ENCODE results near the gene PDP2. TPM values are rescaled to one million over a fixed set of nuclear protein-coding genes. Genes with fewer than 3 reads are reported as not detected.
A peak's percentile ranks its signal among the peaks of the same experiment; 100 is the strongest.
"Not testable (repeated sequence)": the region's sequence is repeated elsewhere in the genome, so short reads cannot be mapped to it uniquely, and the experiment has no call there.

PDP2 gene
- total RNA-seq, 1 donor from 2014 or later, result 2.2 TPM

DNA sequence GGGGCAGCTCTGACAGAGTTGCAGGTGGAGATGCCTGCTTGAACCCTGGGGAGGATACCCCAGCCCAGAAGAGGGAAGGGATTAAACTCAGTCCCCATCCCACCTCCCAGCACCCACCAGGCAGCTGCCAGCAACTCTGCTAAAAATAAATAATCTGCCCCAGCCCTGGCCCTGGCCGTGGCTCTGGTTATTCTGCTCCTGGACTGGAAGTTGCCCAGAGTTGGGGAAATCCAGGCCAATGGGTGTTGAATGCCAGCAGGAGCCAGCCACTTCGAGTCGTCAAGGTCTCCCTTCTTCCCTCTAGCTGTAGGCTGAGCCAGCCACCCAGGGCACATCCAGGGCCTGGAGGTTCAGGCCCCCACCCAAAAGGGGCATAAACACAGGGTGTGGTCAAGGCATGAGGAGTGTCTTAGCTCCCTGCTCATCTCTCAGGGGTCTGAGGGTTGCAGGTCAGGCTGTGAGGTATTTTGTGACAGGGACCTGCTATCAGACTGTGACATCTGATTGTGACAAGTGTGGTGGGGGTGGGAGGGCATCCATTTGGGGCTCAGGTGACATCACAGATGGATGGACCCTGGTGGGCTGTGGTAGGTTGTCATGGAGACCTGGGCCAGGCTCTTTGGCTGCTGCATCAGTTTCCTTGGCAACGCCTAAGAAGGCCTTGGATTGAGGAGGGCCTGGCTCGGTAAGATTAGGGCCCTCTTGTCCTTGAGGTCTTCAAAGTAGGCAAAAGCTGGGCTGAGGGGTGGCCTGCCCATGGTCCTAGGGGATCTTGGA is 46.0 kb downstream of the PDP2 start:
- DNase-seq, result peak; percentile 80
- ATAC-seq, result peak; percentile 60

DNA sequence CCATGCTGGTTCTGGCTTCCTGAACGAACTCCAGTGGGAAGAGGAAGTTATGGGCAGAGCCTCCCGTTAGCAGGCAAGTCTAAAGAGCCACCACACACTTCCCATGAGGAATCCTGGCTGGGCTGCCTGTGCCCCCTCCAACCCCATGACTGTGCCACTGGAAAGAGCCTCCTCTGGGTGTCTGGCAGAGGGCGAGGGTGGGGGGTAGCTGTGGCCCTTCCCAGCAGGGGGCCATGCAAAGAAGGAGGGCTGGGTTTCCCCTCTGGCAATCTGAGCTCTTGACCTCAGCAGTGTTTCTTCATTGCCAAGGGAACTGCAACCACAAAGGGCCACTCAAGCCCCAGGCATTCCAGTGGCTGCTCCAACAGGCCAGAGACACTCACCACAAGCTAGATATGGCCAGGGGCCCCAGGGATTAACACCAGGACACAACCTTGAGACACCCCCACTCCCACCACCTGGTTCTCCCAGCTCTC is 46.7 kb downstream of the PDP2 start:
- ATAC-seq (peak; percentile 25), DNase-seq (peak; percentile 66)
- intact Hi-C loops (cut with micrococcal nuclease), result no loop called here

More for the DNA sequence above, 46.0 kb downstream of the PDP2 start:
- intact Hi-C loops (cut with micrococcal nuclease), result no loop called here

DNA sequence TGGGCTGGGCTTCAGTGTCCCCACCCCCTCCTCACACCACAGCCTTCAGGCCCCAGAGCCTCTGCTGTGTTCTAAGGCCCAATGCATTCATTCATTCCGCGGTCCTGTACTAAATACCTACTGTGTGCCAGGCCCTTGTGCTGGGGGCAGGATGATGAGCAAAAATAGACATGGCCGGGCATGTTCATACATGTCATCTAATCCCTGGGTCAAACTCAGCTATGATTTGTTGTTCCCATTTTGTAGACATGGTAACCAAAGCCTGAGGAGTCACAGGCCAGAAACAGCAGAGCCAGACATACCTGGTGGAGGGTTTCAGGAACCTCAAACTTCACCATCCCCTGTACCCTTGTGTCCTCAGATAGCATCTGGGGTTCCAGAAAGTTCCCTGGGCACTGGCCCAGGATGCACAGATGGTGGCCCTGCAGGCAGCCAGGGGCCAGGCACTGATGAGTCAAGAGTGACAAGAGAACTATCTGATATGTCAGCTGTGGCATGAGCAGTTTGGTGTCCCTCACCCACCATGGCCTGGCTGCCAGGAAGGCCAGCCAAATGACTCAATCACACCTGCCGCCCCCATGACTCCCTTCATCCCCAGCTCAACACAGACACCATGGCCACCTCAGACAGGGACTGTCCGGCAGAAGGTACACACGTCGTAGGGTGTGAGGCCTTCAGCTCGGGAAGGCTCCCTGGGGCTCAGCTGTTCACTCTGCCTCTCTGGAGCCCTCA is 47.8 kb downstream of the PDP2 start:
- ATAC-seq (no peak), DNase-seq (no peak)
- intact Hi-C loops (cut with micrococcal nuclease), result no loop called here

DNA sequence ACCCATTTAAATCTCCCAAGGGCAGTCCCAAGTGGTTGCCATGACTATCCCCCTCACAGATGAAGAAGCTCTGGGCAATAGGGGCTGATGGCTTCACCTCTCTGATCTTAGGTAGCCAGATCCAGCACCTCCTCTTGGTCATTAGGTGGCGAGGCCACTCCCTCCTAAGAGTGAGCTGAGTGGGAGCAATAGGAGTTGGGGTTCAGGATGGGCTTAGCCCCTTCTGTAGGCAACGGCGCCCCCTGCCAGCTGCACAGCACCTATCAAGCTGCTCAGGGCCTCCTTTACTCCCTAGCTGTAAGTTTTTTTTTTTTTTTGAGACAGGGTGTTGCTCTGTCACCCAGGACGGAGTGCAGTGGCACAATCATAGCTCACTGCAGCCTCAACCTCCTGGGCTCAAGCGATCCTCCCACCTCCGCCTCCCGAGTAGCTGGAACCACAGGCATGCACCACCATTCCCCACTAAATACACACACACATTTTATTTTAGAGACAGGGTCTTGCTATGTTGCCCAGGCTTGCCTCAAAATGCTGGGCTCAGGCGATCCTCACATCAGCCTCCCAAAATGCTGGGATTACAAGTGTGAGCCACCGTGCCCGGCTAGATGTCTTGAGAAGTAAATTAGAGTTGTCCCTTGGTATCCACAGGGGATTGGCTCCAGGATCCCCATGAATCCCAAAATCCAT is 48.5 kb downstream of the PDP2 start:
- ATAC-seq (no peak), DNase-seq (no peak)
- intact Hi-C loops (cut with micrococcal nuclease), result no loop called here

DNA sequence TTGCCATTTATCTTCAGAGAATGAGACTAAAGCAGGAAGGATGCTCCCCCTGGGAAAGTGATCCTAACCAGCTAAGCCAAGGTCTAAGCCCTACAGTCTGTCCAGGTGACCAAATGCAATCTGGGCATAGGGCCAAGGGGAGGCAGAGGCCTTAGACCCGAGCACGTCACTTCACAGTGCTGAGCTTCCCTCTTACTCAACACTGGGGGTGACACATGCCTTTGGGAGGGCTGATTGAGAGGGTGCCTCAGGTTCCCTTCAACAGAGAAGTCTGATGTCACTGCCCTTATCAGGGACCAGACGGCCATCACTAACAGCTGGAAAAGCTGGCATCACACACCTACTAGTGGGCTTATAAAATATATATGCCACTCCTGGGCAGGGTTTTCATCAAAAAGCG is 49.9 kb downstream of the PDP2 start:
- intact Hi-C loops (cut with micrococcal nuclease), result no loop called here
- no peak for DNase-seq
- ATAC-seq, result no peak

DNA sequence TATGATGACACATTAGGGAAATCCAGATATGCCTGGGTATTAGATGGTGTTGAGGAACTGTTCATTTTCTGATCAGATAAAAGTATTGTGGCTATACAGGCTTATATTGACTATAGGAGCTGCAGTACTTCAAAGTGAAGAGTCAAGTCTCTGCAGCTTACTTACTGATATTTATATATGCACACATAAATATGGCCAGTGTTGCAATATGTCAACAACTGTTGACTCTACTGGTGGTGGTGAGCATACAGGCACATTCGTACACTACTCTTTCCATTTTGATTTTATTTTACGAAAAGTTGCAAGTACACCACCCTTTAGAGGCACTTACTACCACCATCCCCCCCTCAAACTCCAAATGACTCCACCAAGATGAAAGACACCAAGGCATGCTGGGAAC is 51.4 kb downstream of the PDP2 start:
- no peak for ATAC-seq
- intact Hi-C loops (cut with micrococcal nuclease), result no loop called here
- DNase-seq, result no peak

DNA sequence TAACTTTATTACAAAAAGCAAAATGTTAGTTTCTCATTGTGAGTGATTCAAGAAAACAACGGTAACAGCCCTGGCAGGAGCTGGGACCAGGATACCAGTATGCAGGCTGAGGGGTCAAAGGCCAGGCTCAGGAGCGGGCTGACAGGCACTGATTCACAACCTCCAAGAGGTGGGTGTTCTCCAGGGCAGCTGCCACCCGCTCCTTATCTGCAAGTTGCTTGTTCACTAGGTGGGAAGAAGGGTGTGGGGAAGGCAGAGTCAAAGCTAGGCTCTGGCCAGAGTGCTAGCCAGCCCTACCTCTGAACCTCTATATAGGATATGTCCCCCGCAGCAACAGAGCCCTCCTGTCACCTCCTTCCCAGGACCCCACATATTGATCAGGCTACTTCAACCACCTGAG is 51.8 kb downstream of the PDP2 start:
- intact Hi-C loops (cut with micrococcal nuclease), result no loop called here
- DNase-seq (no peak), ATAC-seq (no peak)

DNA sequence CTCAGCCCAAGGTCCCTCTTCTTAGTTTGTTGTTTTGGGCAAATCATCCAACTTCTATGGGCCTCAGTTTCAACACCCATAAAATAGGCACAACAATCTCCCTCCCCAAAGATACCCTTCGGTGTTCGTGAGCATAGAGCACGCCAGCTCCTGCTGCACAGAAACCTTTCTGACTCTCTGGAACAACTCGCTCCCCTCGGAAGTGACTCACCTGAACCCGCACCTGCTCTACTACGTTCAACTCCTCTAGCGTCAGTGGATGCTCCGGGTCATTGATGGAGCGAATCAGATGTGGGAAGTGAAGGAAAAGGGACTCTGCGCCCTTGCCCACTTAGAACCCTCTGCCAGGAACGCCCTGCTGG is 53.4 kb downstream of the PDP2 start:
- DNase-seq (no peak), ATAC-seq (no peak)
- intact Hi-C loops (cut with micrococcal nuclease), result no loop called here

DNA sequence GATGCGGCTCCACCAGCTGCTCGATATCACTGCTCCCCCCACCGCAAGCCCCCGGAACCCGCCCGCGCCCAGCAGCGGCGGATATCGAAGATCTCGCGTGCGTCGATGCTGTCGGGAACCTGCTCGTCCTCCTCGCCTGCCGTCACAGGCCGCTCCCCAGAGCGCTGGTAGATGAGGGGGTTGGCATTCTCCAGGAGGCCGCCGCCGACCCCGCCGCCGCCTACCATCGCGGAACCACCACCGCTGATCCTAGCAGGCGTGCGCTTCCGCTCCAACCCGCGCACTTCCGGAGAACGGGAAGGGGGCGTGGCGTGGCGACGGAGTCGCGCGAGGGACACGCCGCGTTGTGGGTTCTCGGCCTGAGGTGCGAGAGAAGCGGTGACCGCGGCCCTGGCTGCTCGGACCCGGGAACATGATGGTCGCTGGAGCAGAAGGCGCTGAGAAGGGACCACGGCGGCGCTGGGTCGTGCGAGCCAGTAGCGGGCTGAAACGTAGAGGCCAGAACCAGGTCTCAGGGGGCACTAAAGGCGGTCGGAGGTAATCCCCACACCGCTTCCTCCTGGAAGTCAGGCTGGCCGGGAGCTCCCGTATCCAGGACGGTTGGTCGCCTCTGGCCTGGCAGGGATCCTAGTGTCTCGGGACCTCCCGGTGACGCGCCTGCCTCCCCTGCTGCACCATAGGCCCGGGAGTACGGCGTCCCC is 54.0 kb downstream of the PDP2 start, which contains the start of gene CIAO2B:
TSS of gene CIAO2B (minus strand) at position 265 of the 701 bp plus-strand sequence. CDS start at position 227, 38 bp downstream.
- peak; percentile 82 for ATAC-seq
- intact Hi-C loops (cut with micrococcal nuclease), result no loop called here
- DNase-seq, result peak; percentile 95

DNA sequence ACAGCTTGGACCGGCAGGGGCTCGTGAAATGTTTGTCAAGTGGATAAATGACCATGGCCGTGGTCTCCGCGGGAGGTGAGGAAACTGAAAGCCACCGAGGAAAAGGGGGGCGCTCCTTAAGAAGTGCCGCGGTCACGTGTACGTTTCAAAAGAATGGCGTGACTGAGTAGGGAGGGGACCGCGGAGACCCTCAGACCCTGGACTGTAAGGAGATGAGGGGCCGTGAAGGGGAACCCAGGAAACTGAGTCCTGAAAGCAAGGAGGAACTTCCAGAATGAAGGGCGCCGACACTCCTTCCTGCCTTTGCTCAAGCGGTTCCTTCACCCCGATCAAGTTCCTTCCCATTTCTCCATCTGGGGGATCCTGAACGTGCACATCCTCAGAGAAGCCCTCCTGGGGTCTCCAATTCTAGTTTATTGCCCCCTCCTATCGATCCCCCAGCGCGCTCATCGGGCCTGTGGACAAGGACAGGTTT is 54.6 kb downstream of the PDP2 start:
- intact Hi-C loops (cut with micrococcal nuclease); DNase-seq; ATAC-seq: not testable (repeated sequence)

DNA sequence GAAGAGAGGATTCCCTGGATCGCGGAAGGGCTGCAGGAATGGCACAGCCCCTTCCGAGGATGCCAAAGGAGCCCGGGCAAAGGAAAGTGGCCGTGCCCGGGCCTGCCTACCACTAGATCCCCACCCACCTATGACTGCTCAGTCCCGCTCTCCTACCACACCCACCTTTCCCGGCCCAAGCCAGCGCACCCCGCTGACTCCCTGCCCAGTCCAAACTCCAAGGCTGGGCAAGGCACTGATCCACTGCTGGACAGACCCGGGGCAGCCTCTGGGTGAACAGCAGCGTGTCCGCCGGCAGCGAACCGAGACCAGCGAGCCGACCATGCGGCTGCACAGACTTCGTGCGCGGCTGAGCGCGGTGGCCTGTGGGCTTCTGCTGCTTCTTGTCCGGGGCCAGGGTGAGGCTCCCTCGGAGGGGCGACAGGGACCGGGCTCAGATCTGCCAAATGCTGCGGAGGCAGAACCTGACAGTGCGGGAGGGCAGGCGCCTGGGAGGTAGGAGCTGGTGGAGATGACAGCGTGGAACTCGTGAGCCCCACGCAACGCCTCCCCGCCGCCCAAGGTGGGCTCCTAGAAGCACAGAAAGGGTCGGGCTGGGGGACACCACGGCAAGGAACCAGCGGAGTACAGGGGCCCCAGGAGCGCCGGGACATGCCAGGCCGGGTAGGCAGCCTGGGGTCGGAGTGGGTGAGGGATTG is 55.1 kb downstream of the PDP2 start, which contains the start of gene CES2:
TSS of gene CES2 (plus strand) at position 203 of the 698 bp plus-strand sequence. CDS start at position 323, 120 bp downstream.
- peak; percentile 74 for ATAC-seq
- intact Hi-C loops (cut with micrococcal nuclease), result no loop called here
- peak; percentile 75 for DNase-seq

DNA sequence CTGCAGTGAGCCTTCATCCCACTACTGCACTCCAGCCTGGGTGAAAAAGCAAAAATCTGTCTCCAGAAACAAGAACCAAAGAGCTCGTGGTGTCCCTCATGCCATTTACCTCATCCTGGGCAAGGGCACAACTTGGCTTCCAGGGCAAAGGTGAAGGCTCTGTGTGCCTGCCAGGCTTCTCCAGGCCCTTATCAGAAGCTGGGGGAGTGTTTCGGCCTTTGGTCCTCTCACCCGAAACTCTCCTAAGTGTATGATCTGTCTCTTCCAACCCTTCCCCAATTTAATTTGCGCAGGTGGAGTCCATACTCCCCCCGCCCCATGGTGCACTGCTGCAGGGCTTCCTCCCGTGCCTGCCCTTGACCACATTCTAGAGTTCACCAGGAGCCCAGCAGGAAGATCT is 56.1 kb downstream of the PDP2 start:
- ATAC-seq (peak; percentile 61), DNase-seq (no peak)
- intact Hi-C loops (cut with micrococcal nuclease), result no loop called here

DNA sequence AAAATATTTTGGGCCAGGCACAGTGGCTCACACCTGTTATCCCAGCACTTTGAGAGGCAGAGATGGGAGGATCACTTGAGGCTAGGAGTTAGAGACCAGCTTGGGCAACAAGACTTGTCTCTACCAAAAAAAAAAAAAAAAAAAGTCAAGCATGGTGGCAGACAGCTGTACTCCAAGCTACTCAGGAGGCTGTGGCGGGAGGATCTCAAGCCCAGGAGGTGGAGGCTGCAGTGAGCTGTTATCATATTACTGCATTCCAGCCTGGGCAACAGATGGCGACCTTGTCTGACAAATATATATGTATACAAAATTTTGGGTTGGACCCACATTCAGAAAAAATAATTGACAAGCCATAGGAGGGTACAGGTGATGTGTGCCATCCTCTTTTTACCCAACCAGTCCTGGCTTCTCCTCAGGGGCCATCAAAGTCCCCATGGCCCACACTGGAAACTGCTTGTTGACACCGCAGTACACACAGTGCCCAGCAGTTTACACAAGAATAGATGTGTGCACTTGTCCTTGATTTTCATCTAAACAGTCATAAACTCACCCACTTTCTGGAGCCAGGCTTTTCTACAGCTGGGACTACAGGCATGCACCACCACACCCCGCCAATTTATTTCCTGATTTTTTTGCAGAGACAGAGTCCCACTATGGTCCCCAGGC is 56.7 kb downstream of the PDP2 start:
- intact Hi-C loops (cut with micrococcal nuclease), result no loop called here
- ATAC-seq (no peak), DNase-seq (no peak)

DNA sequence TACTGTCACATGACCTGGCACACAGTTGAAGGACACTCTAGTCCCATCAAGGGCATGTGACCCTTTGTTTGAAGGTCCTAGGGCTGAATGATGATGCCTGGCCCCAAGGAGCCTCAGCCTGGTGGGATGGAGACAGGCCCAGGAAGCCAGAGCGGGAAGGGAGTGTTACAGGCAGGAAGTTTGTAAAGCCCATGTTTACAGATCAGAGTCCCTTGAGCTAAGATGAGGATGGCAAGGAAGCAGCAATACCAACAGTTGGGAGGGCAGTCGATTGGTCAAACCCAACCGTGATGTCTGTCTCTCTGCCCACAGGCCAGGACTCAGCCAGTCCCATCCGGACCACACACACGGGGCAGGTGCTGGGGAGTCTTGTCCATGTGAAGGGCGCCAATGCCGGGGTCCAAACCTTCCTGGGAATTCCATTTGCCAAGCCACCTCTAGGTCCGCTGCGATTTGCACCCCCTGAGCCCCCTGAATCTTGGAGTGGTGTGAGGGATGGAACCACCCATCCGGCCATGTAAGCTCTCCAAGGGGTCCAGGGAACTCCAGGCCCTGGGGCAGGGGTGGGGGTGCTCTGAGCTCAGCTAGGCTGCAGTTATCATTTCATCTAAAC is 57.5 kb downstream of the PDP2 start:
- no peak for DNase-seq
- no peak for ATAC-seq
- intact Hi-C loops (cut with micrococcal nuclease), result no loop called here

DNA sequence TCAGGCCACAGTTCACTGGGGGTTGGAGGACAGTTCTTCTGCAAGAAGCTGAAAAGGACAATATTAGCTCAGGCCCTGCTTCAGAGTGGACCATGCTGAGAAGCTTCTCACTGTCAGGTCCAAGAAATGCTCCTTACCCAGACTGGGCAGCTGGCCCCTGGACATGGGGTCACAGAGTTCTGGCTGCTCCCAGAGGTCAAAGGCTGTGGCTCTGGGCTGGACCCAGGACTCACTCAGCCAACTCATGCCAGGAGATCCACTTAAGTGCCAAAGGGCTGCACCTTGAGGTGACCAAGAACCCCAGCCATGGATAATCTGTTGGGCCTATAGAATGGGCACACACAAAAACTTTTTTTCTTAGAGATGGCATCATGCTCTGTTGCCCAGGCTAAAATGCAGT is 59.1 kb downstream of the PDP2 start:
- intact Hi-C loops (cut with micrococcal nuclease), result no loop called here
- ATAC-seq, result no peak
- no peak for DNase-seq

DNA sequence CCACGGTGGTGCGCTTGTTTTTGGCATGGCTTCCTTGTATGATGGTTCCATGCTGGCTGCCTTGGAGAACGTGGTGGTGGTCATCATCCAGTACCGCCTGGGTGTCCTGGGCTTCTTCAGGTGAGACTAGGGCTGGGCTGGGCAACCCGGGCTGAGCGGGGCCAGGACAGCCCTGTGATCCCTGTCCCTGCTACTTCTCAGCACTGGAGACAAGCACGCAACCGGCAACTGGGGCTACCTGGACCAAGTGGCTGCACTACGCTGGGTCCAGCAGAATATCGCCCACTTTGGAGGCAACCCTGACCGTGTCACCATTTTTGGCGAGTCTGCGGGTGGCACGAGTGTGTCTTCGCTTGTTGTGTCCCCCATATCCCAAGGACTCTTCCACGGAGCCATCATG is 59.9 kb downstream of the PDP2 start:
- DNase-seq, result no peak
- intact Hi-C loops (cut with micrococcal nuclease), result no loop called here
- no peak for ATAC-seq
